ENCODE data around the gene MYH1.

- no peak for TF ChIP-seq GTF2B (IDR thresholded peaks at IDR 0.05; ENCODE audit: extremely low read depth, insufficient read length)
- TF ChIP-seq SMARCE1 (IDR thresholded peaks at IDR 0.05) = no peak
- TF ChIP-seq MBD2 (IDR thresholded peaks at IDR 0.05; ENCODE audit: borderline replicate concordance, low read depth) = no peak
Observed at GRCh38 chr17:10523064-10523463, 4.7 kb upstream of the MYH1 start.
